ENCODE results near the gene GLB1L2. TPM values are rescaled to one million over a fixed set of nuclear protein-coding genes. Genes with fewer than 3 reads are reported as not detected.

Gene GLB1L2
- total RNA-seq, 1 donor from 2014 or later, result 11.6 TPM

DNA sequence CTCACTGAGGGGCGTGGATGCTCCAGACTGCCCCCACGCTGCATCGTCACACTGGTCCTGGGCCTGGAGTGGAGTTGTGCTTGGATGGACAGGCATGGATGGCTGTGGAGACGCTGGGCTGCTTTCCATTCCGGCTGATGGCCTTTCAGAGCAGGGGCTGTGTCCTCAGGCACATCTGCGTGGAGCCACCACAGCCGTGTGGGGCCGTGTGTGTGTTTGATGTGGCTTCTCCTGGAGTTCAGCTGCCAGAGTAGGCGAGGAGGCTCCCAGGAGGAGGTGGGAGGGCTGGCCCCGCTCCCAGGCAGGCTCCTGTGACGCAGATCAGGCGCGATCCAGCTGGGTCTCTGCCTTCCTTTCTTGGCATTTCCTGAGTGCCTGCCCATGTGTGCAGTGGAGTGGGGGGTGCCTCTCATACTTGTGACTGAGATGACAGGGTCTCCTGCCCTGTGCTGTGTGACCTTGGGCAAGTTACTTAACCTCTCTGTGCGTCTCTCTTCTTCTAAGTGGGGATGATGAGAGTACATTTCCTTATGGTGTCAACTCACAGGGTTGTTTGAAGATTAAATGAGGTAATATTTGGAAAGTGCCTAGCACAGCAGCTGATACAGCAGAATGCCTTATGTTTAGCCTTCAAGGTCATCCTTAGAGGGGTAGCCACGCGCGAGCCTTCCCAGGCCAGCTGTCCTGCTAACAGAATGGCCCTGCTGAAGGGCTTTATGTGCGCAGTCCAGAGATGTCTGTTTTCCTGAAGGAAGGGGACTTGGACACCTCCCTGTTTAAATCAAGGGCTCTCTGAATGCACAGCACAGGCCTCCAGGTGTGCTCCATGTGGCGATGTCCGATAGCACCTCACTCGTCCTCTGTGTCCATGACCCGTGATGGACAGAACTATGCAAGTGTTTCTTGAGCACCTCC, 33.5 kb downstream of the GLB1L2 start:
- H3K4me1 Mint-ChIP-seq (ENCODE audit: unreplicated experiment), result no peaks in the 10 kb centered on the region
- no peaks in the 10 kb centered on the region for H3K36me3 Mint-ChIP-seq
- H3K27me3 Mint-ChIP-seq, result no peaks in the 10 kb centered on the region
- TF ChIP-seq CTCF (conservative IDR thresholded peaks at IDR 0.05), result no peak
- no peak overlapping the region for H3K4me3 Mint-ChIP-seq
- no peak overlapping the region for H3K27ac Mint-ChIP-seq
- H3K9me3 Mint-ChIP-seq, result no peaks in the 10 kb centered on the region
- DNase-seq (ENCODE audit: extremely low spot score, unreplicated experiment), result no peak

- Mint-ChIP-seq H3K27ac (no peak overlapping the region), H3K4me3 (no peak overlapping the region), H3K27me3 (no peaks in the 10 kb centered on the region), H3K4me1 (ENCODE audit: unreplicated experiment) (no peaks in the 10 kb centered on the region), H3K9me3 (no peaks in the 10 kb centered on the region), H3K36me3 (no peaks in the 10 kb centered on the region)
- DNase-seq (ENCODE audit: extremely low spot score, unreplicated experiment), result no peak
- TF ChIP-seq CTCF (conservative IDR thresholded peaks at IDR 0.05), result no peak
These were observed 34.5 kb downstream of the GLB1L2 start for GRCh38 chr11:134366254-134366653.

DNA sequence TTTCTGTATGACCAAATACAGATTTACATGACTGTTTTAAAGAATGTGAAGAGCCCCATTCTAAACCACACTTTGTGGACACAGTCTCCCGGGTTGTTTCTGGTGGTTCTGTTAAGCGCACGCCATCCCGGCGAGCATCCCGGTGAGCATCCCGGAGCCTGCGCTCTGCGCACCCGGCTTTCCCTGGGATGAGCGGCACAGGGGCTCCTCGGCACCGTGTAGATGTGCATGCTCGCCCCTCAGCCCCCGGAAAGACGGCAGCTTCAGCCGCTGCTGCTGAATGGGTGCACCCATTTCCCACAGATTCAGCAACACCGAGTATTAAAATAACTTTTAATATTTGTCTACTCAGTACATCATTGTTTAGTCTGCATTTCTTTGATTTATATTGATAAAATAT, 36.0 kb downstream of the GLB1L2 start:
- H3K4me1 Mint-ChIP-seq (ENCODE audit: unreplicated experiment), result no peaks in the 10 kb centered on the region
- TF ChIP-seq CTCF (conservative IDR thresholded peaks at IDR 0.05), result no peak
- H3K9me3 Mint-ChIP-seq, result no peaks in the 10 kb centered on the region
- H3K27me3 Mint-ChIP-seq, result no peaks in the 10 kb centered on the region
- H3K36me3 Mint-ChIP-seq, result no peaks in the 10 kb centered on the region
- H3K27ac Mint-ChIP-seq, result no peak overlapping the region
- DNase-seq (ENCODE audit: extremely low spot score, unreplicated experiment), result no peak
- H3K4me3 Mint-ChIP-seq, result no peak overlapping the region

DNA sequence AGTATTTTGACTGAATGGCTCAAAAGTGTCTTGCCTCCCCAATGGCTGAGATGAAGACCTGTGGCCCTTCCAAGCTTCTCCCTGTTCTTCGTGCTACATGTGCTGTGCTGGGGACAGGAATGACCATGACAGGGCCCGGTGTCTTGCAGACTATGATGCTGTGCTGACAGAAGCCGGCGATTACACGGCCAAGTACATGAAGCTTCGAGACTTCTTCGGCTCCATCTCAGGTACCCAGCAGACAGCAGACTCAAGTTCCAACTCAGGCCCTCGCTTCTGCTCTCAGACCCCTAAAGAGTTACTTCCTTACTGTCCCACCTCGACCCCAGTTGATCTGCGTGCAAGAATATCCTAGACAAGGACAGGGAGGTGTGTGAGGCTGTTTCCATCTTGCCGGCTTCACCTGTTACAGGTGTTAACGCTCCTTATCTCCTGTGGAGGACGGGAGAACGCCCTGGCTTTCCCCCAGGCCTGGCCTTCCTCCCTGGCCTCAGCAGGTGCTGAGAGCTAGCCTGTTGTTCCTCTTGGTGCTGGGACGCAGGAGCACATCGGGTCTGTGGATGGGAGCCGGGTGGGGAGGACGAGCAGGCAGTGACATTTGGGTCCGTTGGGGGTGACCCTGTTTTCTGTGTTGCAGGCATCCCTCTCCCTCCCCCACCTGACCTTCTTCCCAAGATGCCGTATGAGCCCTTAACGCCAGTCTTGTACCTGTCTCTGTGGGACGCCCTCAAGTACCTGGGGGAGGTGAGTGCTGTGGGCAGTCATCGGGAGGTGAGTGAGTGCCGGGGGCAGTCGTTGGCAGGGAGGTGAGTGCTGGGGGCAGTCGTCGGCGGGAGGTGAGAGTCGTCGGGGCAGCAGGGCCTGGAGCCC, 38.1 kb downstream of the GLB1L2 start:
- Mint-ChIP-seq H3K27me3 (no peaks in the 10 kb centered on the region), H3K4me1 (ENCODE audit: unreplicated experiment) (no peaks in the 10 kb centered on the region), H3K9me3 (no peaks in the 10 kb centered on the region), H3K27ac (no peak overlapping the region), H3K4me3 (no peak overlapping the region), H3K36me3 (no peaks in the 10 kb centered on the region)
- no peak for TF ChIP-seq CTCF (conservative IDR thresholded peaks at IDR 0.05)
- DNase-seq (ENCODE audit: extremely low spot score, unreplicated experiment), result no peak

GRCh38 chr11:134370526-134371435, 39.0 kb downstream of the GLB1L2 start:
- Mint-ChIP-seq H3K27ac (no peak overlapping the region), H3K27me3 (no peaks in the 10 kb centered on the region), H3K4me1 (ENCODE audit: unreplicated experiment) (no peaks in the 10 kb centered on the region), H3K9me3 (no peaks in the 10 kb centered on the region), H3K36me3 (no peaks in the 10 kb centered on the region), H3K4me3 (no peak overlapping the region)
- TF ChIP-seq CTCF (conservative IDR thresholded peaks at IDR 0.05), result no peak
- DNase-seq (ENCODE audit: extremely low spot score, unreplicated experiment), result no peak
